Tongue (tissue), 2 donors: ENCODE results near the gene OCSTAMP. TPM values are rescaled to one million over a fixed set of nuclear protein-coding genes. Genes with fewer than 3 reads are reported as not detected.

ENCODE experiments used
- DNase-seq: peaks from one replicate; pipeline ENCODE4 v3.0.0-alpha.2; 2015
- total RNA-seq: library from RNA; depleted of rRNA; stranded (reverse); fragments of >200 nt; gene quantifications from one replicate; pipeline ENCODE4 v1.2.3, GENCODE V29; 2014

The OCSTAMP gene
- total RNA-seq, 1 donor from 2014 or later: not detected

- DNase-seq: no peak
Measured at GRCh38 chr20:46551522-46552381, 1.3 kb upstream of the OCSTAMP start.

- no peak for DNase-seq
Measured at GRCh38 chr20:46549188-46549972, 1.1 kb downstream of the OCSTAMP start.

- no peak for DNase-seq
Measured at GRCh38 chr20:46548688-46549087, 1.8 kb downstream of the OCSTAMP start.

GRCh38 chr20:46547995-46548394, 2.5 kb downstream of the OCSTAMP start:
- no peak for DNase-seq

- no peak for DNase-seq
Measured at GRCh38 chr20:46546936-46547335, 3.5 kb downstream of the OCSTAMP start.

- no peak for DNase-seq
Measured at GRCh38 chr20:46546298-46546697, 4.2 kb downstream of the OCSTAMP start.

GRCh38 chr20:46545827-46546138, 4.7 kb downstream of the OCSTAMP start:
- no peak for DNase-seq

GRCh38 chr20:46545077-46545826, 5.2 kb downstream of the OCSTAMP start:
- no peak for DNase-seq

- DNase-seq: no peak
Measured at GRCh38 chr20:46544576-46544975, 5.9 kb downstream of the OCSTAMP start.

- no peak for DNase-seq
Measured at GRCh38 chr20:46543959-46544358, 6.5 kb downstream of the OCSTAMP start.

- no peak for DNase-seq
Measured at GRCh38 chr20:46543033-46543432, 7.4 kb downstream of the OCSTAMP start.

GRCh38 chr20:46541229-46541935, 9.1 kb downstream of the OCSTAMP start:
- no peak for DNase-seq

- no peak for DNase-seq
Measured at GRCh38 chr20:46539113-46539512, 11.3 kb downstream of the OCSTAMP start.

- DNase-seq: no peak
Measured at GRCh38 chr20:46530640-46531039, 19.8 kb downstream of the OCSTAMP start.

GRCh38 chr20:46523696-46524328, 26.6 kb downstream of the OCSTAMP start:
- DNase-seq: peak; percentile 36

GRCh38 chr20:46523108-46523507, 27.3 kb downstream of the OCSTAMP start:
- DNase-seq: no peak

- peak; percentile 36 for DNase-seq
Measured at GRCh38 chr20:46520976-46521579, 29.4 kb downstream of the OCSTAMP start.

GRCh38 chr20:46520540-46520939, 29.9 kb downstream of the OCSTAMP start:
- no peak for DNase-seq

- no peak for DNase-seq
Measured at GRCh38 chr20:46519471-46520068, 30.9 kb downstream of the OCSTAMP start.

GRCh38 chr20:46512943-46513844, 37.3 kb downstream of the OCSTAMP start, which contains the start of gene ZNF334:
Gene ZNF334, minus strand, starts transcription at chr20:46513559. Its CDS starts 1,457 bp downstream, at chr20:46512102.
- peak; percentile 91 for DNase-seq
